HG02610 (cell line): ENCODE measurements around the gene STAG3.
"Not testable (repeated sequence)": the region's sequence is repeated elsewhere in the genome, so short reads cannot be mapped to it uniquely, and the experiment has no call there.

Experiments
- ATAC-seq: cut with Tn5 transposase; IDR thresholded peaks from one replicate; pipeline ENCODE4 v1.9.1; 2021; ENCODE audit warnings: mild to moderate bottlenecking, moderate library complexity; ENCODE audit not compliant: unreplicated experiment

Gene STAG3

GRCh38 chr7:100211342-100211780 is 33.6 kb downstream of the STAG3 start:
- ATAC-seq: peak; percentile 54

GRCh38 chr7:100212631-100213286 is 35.0 kb downstream of the STAG3 start:
- no peak for ATAC-seq

GRCh38 chr7:100213672-100214071 is 36.0 kb downstream of the STAG3 start:
- no peak for ATAC-seq

- ATAC-seq: not testable (repeated sequence)
Observed at GRCh38 chr7:100214356-100214755, 36.6 kb downstream of the STAG3 start.

GRCh38 chr7:100215895-100216294 is 38.2 kb downstream of the STAG3 start:
- ATAC-seq: no peak

GRCh38 chr7:100217934-100218333 is 40.2 kb downstream of the STAG3 start:
- ATAC-seq: peak; percentile 19

GRCh38 chr7:100219271-100219737 is 41.6 kb downstream of the STAG3 start:
- ATAC-seq: no peak

GRCh38 chr7:100219801-100220585 is 42.3 kb downstream of the STAG3 start, which contains the start of gene PVRIG:
TSS of gene PVRIG (plus strand) at chr7:100219949. CDS start at chr7:100219971, 22 bp downstream.
- not testable (repeated sequence) for ATAC-seq

GRCh38 chr7:100220586-100221230 is 43.0 kb downstream of the STAG3 start:
- ATAC-seq: no peak

GRCh38 chr7:100221231-100221718 is 43.6 kb downstream of the STAG3 start:
- ATAC-seq: peak; percentile 43

GRCh38 chr7:100221767-100222444 is 44.2 kb downstream of the STAG3 start:
- ATAC-seq: no peak

- ATAC-seq: no peak
Observed at GRCh38 chr7:100222445-100223132, 44.9 kb downstream of the STAG3 start.

GRCh38 chr7:100223376-100223927 is 45.7 kb downstream of the STAG3 start:
- ATAC-seq: not testable (repeated sequence)

- ATAC-seq: not testable (repeated sequence)
Observed at GRCh38 chr7:100224891-100225290, 47.2 kb downstream of the STAG3 start.

- ATAC-seq: not testable (repeated sequence)
Observed at GRCh38 chr7:100234660-100235317, 57.1 kb downstream of the STAG3 start.

- not testable (repeated sequence) for ATAC-seq
Observed at GRCh38 chr7:100239975-100240374, 62.3 kb downstream of the STAG3 start.

GRCh38 chr7:100243385-100243784 is 65.7 kb downstream of the STAG3 start:
- ATAC-seq: peak; percentile 77

GRCh38 chr7:100244988-100245605 is 67.4 kb downstream of the STAG3 start:
- not testable (repeated sequence) for ATAC-seq
